D721Med (cell line): Measurements from ENCODE around the gene NRXN3.

ENCODE experiments used
- DNase-seq: peaks from one replicate; pipeline ENCODE4 v3.0.0; 2011; ENCODE audit warnings: low spot score; ENCODE audit not compliant: insufficient read length
- FAIRE-seq: peaks from 2 replicates; lab custom pipeline; 2011; peaks lifted over from hg19 to GRCh38; lab: Jason Lieb, UNC
- CTCF ChIP-seq: IDR thresholded peaks from 2 replicates; pipeline ENCODE4 v1.5.1; 2012; ENCODE audit warnings: mild to moderate bottlenecking, control low read depth; ENCODE audit not compliant: insufficient read depth; ENCODE audit errors: missing control alignments

The NRXN3 gene

GRCh38 chr14:79502136-79502750 is 1332.1 kb downstream of the NRXN3 start:
- no peak for TF ChIP-seq CTCF
- no peak for DNase-seq
- FAIRE-seq, result no peak

GRCh38 chr14:79502751-79503148 is 1332.6 kb downstream of the NRXN3 start:
- DNase-seq (no peak), FAIRE-seq (no peak)
- no peak for TF ChIP-seq CTCF

- FAIRE-seq, result no peak
- no peak for DNase-seq
- no peak for TF ChIP-seq CTCF
Measured at GRCh38 chr14:79510659-79511058, 1340.5 kb downstream of the NRXN3 start.

GRCh38 chr14:79511146-79511545 is 1341.0 kb downstream of the NRXN3 start:
- DNase-seq, result no peak
- TF ChIP-seq CTCF, result no peak
- FAIRE-seq, result no peak

GRCh38 chr14:79513446-79513845 is 1343.3 kb downstream of the NRXN3 start:
- DNase-seq (no peak), FAIRE-seq (no peak)
- no peak for TF ChIP-seq CTCF

GRCh38 chr14:79514700-79515099 is 1344.5 kb downstream of the NRXN3 start:
- TF ChIP-seq CTCF, result no peak
- no peak for DNase-seq
- no peak for FAIRE-seq

GRCh38 chr14:79515158-79515557 is 1345.0 kb downstream of the NRXN3 start:
- DNase-seq (no peak), FAIRE-seq (no peak)
- TF ChIP-seq CTCF, result no peak
